ENCODE measurements around the gene NCS1.

NCS1 gene

DNA sequence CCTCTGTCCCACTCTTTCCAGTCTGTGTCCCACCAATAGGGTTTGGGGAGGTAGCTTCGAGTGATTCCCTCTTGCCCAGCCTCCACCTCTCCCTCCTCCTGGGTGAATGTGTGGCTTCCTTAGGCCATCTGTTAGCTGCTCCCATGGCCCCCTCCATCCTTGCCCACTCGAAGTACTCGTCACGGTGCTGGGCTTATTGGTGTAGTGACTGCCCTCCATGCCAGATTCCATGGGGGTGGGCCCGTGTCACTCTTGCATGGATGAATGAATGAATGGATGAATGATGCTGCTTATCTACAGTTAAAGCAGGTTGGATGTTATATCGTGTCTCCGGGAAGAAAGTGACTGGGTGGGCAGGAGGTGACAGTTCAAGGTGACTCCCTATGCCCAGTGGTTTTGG is 112.5 kb downstream of the NCS1 start:
- DNase-seq = no peak

GRCh38 chr9:130285271-130285670 is 113.1 kb downstream of the NCS1 start:
- DNase-seq = no peak

- no peak for DNase-seq
These were observed 114.0 kb downstream of the NCS1 start for GRCh38 chr9:130286072-130286770.

Measured in anterior cingulate cortex (tissue), 58 donors.